GM18526 (cell line): ENCODE data around the gene DBX2.

ENCODE experiments used
- POLR2A ChIP-seq: IDR thresholded peaks from 3 replicates; pipeline ENCODE4 v1.6.1; 2011; ENCODE audit not compliant: insufficient read length; ENCODE audit errors: extremely low read depth

The DBX2 gene

DNA sequence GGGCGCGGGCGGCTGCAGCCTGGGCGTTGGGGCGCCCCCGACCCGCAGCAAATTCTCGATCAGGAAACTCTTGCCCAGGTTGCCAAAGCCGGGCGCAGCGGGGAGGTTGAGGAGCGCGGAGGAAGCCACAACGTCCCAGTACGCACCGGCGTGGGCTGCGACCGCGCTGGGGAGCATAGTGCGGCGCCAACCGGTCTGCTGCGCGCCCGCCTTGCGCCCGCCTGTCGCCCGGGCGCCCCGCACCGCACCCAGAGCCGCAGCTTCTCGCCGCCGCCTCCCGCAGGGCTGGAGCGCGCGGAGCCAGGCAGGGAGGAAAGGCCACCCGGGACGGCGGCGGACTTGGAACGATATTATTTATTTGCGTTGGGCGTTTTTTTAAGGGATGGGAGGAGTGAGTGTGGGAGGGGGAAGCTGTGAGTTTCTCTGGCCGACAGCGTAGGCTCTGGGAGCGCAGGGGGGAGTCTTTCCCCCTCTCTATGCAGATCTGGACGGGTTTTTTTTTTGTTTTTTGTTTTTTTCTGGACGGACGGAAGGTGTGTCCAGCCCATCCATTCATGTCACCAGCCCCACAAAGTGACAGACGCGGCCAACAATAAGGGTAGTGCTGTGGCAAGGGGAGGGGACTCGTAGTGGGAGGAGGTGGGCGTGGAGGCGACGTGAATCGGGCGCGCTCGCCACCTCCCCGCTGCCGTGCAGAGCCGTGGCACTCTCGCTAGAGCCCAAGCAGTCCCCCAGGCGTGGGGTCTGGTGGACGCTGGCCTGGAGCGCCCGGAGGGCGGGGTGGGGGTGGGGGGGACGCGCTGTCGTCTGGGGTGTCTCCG is at the start of gene DBX2:
DBX2 (minus strand) TSS at position 349 of the 821 bp plus-strand sequence; CDS start at position 177, 172 bp downstream.
- TF ChIP-seq POLR2A = no peak

- no peak for TF ChIP-seq POLR2A
Measured at GRCh38 chr12:45098766-45099165, 47.9 kb upstream of the DBX2 start.

GRCh38 chr12:45093051-45093450 is 42.2 kb upstream of the DBX2 start:
- no peak for TF ChIP-seq POLR2A

- TF ChIP-seq POLR2A = no peak
Measured at GRCh38 chr12:45089411-45090075, 38.6 kb upstream of the DBX2 start.

DNA sequence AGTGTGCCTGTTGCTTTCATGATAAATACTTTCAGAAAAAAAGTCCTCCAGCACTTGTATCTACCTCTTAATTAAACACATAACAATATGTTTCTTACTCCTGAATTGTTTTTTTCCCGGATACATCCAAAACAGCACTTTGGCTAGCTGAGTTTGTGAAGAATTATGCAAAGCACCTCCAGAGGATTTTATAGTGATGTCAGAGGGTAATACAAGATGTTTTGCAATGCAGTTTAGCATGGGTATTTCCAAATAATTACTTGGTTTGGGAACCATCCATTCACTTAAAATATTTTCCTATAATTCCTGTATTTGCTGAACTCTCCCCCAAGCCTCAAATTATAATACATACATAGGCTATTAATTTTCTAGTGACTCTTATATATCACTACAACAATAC is 37.7 kb upstream of the DBX2 start:
- TF ChIP-seq POLR2A = no peak

GRCh38 chr12:45077251-45077650 is 26.4 kb upstream of the DBX2 start:
- TF ChIP-seq POLR2A = no peak

DNA sequence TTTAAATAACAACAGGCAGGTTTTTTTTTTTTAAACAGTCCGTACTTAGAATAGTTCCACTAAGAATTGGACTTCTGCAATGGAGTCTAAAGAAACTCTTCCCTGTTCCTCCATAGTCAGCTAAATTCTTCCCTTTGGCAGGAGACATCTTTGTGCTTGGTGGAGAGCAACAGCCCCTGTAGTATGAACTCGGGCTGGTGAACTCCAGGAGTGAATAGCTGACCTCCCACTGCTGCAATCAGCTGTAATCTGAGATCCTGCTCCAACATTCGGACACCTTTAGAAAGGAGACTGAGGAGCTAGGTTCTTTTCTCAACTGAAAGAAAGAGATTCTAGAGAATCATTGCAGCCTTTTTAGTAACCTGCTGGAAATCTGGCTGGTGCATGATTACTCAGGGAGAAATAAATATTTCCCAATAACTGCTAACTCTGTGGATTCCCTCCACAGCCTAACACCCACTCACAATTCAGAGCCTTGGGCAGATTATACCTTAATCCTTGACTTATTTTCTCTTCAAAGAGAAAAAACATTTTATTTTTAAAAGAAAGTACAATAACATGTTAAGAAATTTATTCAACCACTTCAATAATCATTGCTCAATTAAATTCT is 25.6 kb upstream of the DBX2 start:
- TF ChIP-seq POLR2A = no peak

DNA sequence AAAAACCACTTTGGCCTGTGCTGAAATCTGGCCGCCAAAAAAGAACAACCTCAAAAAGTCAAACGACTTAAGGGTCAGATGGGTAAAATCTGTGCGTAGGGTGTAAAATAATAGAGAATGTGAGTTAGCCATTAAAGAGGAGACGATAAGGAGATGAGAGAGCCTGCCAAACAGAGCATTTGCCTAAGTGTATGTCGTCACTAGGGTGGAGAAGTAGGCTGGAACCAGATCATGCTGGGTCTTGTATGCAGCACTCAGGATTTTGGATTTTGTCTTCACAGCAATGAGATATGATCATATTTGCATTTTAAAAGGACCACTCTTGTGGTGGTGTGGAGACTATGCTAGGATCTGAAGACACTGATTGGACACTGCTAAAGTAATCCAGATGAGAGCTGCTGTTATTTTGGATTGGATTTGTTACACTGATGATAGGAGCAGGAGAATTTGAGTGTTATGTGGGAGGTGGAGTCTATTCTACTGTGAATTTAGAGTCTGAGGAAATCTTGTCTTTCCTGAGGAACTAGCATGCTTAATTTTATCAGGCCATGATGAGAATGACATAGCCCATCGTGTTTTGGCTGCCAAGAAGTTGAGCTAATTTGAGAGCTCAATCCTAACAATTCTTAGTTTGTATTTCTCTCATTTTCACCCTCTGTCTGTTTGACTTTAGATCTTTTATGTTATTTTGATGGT is 24.8 kb upstream of the DBX2 start:
- no peak for TF ChIP-seq POLR2A

DNA sequence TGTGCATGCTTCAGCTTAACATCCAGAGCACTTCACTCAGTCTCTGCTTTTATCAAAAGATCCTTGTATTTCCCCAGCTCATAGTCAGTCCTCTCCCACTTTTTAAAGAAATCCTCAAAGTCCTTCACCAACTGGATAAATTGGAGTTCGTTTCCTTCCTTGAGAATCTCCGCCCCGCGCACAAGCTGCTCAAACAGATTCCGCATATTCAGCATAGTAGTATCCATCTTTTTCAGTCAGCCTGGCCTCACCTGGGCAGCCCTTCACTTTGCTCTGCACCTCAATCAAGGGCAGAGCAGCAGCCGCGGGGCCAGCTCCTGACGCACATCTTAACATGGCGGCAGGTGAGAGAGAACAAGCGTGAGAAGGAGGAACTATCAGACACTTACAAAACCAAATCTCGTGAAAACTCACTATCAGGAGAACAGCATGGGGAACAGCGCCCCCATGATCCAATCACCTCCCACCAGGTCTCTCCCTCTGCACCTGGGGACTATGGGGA is 14.3 kb upstream of the DBX2 start:
- no peak for TF ChIP-seq POLR2A

GRCh38 chr12:45060976-45061375 is 10.1 kb upstream of the DBX2 start:
- no peak for TF ChIP-seq POLR2A

GRCh38 chr12:45051572-45052125 is 750 bp upstream of the DBX2 start:
- TF ChIP-seq POLR2A = no peak

DNA sequence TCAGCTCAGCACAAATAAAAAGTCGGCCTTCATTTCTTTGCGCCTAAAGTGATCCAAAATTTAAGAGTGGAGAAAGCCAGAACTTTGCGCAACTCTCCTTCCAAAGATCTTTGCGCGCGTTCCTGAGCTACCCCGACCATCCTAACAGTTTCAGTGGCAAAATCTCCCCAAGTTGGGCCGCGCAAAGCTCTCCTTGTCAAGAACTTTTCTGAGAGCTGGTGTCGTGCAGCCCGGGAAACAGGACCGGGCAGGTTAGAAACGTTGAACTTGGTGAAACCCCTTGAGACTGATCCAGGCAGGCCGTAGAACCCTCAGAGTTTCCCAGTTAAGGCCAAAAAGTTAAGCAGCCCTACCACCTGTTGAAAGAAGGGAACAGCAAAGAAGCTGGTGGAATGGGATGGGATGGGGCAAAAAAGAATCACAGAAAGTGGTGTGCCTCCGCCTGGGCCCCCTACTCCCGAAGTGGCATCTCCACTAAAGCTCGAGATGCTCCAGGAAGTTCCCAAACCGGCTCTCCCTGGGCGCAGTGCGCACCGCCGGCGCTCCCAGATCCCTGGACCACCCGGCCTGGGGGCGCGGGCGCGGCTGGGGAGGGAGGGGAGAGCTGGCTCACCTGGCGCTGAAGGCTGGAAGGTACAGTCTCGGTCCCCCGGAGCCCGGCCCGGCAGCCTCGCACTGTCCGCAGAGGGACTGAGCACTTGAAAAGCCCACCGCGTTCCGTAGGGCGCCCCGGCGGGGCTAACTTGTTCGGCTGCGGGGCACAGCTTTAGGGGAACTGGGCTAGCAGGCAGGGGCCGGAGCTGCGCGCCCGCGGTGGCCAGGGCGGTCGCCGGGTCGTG is 768 bp downstream of the DBX2 start:
- TF ChIP-seq POLR2A = no peak

DNA sequence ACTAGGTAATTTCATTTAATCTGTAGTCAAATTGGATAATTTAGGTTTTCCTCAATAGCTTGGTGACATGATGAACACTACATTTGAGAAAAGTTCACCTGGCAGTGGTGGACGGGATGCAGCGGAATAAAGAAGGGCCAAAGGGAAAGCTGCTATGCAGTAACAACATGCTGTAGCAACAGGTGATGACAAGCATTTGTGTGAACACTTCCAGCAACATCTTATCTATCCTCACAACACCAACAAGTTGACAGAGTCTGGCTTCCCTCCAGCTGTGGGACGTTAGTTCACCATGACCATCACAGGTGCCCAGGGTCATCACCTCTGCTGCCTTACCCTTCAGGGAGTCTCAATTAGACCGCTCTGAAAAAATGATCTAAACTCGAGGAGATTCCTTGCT is 8.3 kb downstream of the DBX2 start:
- no peak for TF ChIP-seq POLR2A

DNA sequence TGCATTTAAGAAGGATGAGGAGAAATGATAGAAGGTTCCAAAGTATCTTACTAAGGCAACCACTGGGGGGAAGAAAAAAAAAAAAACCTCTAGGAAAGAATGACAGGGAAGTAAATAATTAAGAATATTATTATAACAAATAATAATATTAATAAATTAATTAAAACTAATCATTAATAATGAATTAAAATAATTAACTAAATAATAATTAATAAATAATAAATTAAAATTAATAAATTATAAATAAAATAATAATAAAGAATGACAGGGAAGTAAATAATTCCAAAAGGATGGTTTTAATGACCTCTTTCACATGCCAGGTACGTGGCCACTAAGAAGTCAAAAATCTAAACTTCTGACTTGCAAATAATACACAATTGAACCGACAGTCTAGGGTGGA is 9.9 kb downstream of the DBX2 start:
- TF ChIP-seq POLR2A = no peak
